Endothelial cell of umbilical vein (primary cell): ENCODE results near the gene PDX1. TPM values are rescaled to one million over a fixed set of nuclear protein-coding genes. Genes with fewer than 3 reads are reported as not detected.

Experiments used
- BruUV-seq: library from RNA; stranded (reverse); fragments of 400-500 nt; replicated peaks from 2 replicates; lab custom pipeline; 2021; lab: Mats Ljungman, UMichigan
- CTCF ChIA-PET: fragments of 300-600, 350-600 bp; sonication (Branson Sonifier 250); formaldehyde crosslinking; loops from one replicate; lab custom pipeline; 2021; ENCODE audit warnings: antibody characterized with exemption, inconsistent platforms; lab: Charles Lee
- POLR2A ChIA-PET: fragments of 300-600, 350-600 bp; sonication (Branson Sonifier 250); formaldehyde crosslinking; loops from one replicate; lab custom pipeline; 2021; ENCODE audit warnings: antibody characterized with exemption, inconsistent platforms; lab: Charles Lee
- DNase-seq: peaks from one replicate; pipeline ENCODE4 v3.0.0-alpha.2; 2011; ENCODE audit warnings: low read depth, low spot score
- FAIRE-seq: peaks from 2 replicates; lab custom pipeline; 2011; peaks lifted over from hg19 to GRCh38; lab: Jason Lieb, UNC
- H2AFZ ChIP-seq: 2 replicates; pipeline ENCODE4 v1.6.0; 2012; ENCODE audit warnings: low read depth, low read length, control low read depth, inconsistent platforms
- H3K27ac ChIP-seq: 2 replicates; pipeline ENCODE4 v1.5.1; 2011; ENCODE audit warnings: low read depth, mild to moderate bottlenecking, control low read depth, low read length, moderate library complexity; ENCODE audit not compliant: insufficient read depth
- H3K27me3 ChIP-seq, 2 experiments: 2 replicates each; pipeline versions ENCODE4 v1.6.0 to v1.6.1; 2011; ENCODE audit warnings: low read length in 2 of 2, mixed read lengths in 1 of 2; ENCODE audit not compliant: control insufficient read depth in 2 of 2, insufficient read depth in 2 of 2
- H3K36me3 ChIP-seq, 2 experiments: 2 replicates in 1 of 2; 3 replicates in 1 of 2; pipeline ENCODE4 v1.5.1; 2011; ENCODE audit warnings: low read length in 2 of 2, mild to moderate bottlenecking in 1 of 2, moderate library complexity in 1 of 2; ENCODE audit not compliant: control insufficient read depth in 2 of 2, insufficient read depth in 2 of 2; ENCODE audit errors: extremely low read depth in 1 of 2
- H3K4me1 ChIP-seq: 3 replicates; pipeline ENCODE4 v1.5.1; 2011; ENCODE audit warnings: mild to moderate bottlenecking, low read length; ENCODE audit not compliant: control insufficient read depth, insufficient read depth; ENCODE audit errors: extremely low read depth
- H3K4me2 ChIP-seq: 2 replicates; pipeline ENCODE4 v1.6.1; 2011; ENCODE audit warnings: low read length, control low read depth, mixed read lengths; ENCODE audit not compliant: insufficient read depth
- H3K4me3 ChIP-seq, 3 experiments: fragments of 200-600 bp in 1 of 3; sonication (generic), shearing (Covaris generic) in 1 of 3; replicated peaks in 1 of 3; 2 replicates each; pipeline ENCODE4 v1.5.1; 2011 to 2016; ENCODE audit warnings: control low read depth in 3 of 3, low read length in 3 of 3, mild to moderate bottlenecking in 2 of 3, inconsistent platforms in 1 of 3, low read depth in 1 of 3, moderate library complexity in 1 of 3; ENCODE audit not compliant: insufficient read depth in 1 of 3
- H3K79me2 ChIP-seq: 2 replicates; pipeline ENCODE4 v1.6.0; 2012; ENCODE audit warnings: low read length, inconsistent platforms; ENCODE audit not compliant: control insufficient read depth, insufficient read depth
- H3K9ac ChIP-seq: replicated peaks from 2 replicates; pipeline ENCODE3; 2011; ENCODE audit warnings: low read length, control low read depth; ENCODE audit not compliant: insufficient read depth; ENCODE audit errors: extremely low read depth
- H3K9me1 ChIP-seq: replicated peaks from 3 replicates; pipeline ENCODE4 v1.6.0; 2011; ENCODE audit warnings: mild to moderate bottlenecking, low read length; ENCODE audit not compliant: control insufficient read depth, insufficient read depth; ENCODE audit errors: extremely low read depth
- H3K9me3 ChIP-seq: replicated peaks from 2 replicates; pipeline ENCODE4 v1.5.1; 2012; ENCODE audit warnings: low read length, inconsistent platforms; ENCODE audit not compliant: control insufficient read depth, insufficient read depth
- H4K20me1 ChIP-seq: replicated peaks from 2 replicates; pipeline ENCODE3; 2011; ENCODE audit warnings: mild to moderate bottlenecking, low read length; ENCODE audit not compliant: control insufficient read depth, insufficient read depth; ENCODE audit errors: extremely low read depth
- EZH2 ChIP-seq: IDR thresholded peaks from 2 replicates; pipeline ENCODE4 v1.6.1; 2012; ENCODE audit warnings: borderline replicate concordance, low read depth, mild to moderate bottlenecking, moderate library complexity, low read length, inconsistent platforms; ENCODE audit not compliant: severe bottlenecking
- FOS ChIP-seq: IDR thresholded peaks from 2 replicates; pipeline ENCODE4 v1.6.1; 2011; ENCODE audit warnings: mild to moderate bottlenecking, low read length, moderate library complexity, borderline replicate concordance; ENCODE audit not compliant: insufficient read depth
- GATA2 ChIP-seq: IDR thresholded peaks from 2 replicates; pipeline ENCODE4 v1.7.0; 2011; ENCODE audit warnings: low read depth, mild to moderate bottlenecking, moderate library complexity, mixed read lengths, low read length; ENCODE audit not compliant: insufficient read length, insufficient read depth
- JUN ChIP-seq: IDR thresholded peaks from 2 replicates; pipeline ENCODE4 v1.6.1; 2011; ENCODE audit warnings: borderline replicate concordance, low read depth; ENCODE audit not compliant: insufficient read length, insufficient read depth
- MYC ChIP-seq: IDR thresholded peaks from one replicate; pipeline ENCODE4 v1.6.1; 2011; ENCODE audit warnings: mild to moderate bottlenecking, low read depth, low read length
- POLR2A ChIP-seq: IDR thresholded peaks from 2 replicates; pipeline ENCODE4 v1.6.1; 2012; ENCODE audit warnings: low read depth, mild to moderate bottlenecking, control low read depth, low read length
- POLR2AphosphoS5 ChIP-seq: IDR thresholded peaks from 2 replicates; pipeline ENCODE4 v1.6.1; 2012; ENCODE audit warnings: low read depth, mild to moderate bottlenecking, control low read depth, low read length, moderate library complexity; ENCODE audit not compliant: insufficient read depth
- dilution Hi-C: fragments of 300-500 bp; cut with MboI; formaldehyde crosslinking; loops from one replicate; pipeline ENCODE4 v1.15.0; 2019; ENCODE audit warnings: low sequenced_read_pairs; ENCODE audit not compliant: extremely low pct_ligation_motif_present
- intact Hi-C: fragments of 100-400 bp; cut with micrococcal nuclease; formaldehyde crosslinking; loops from one replicate; pipeline ENCODE4 v1.10.0; 2022
- polyA plus RNA-seq, 4 experiments: library from polyadenylated mRNA; depleted of rRNA in 3 of 4; stranded (reverse) in 3 of 4; unstranded in 1 of 4; fragments of >200 nt; gene quantifications; 2 replicates each; pipeline versions ENCODE4 v1.2.1 to v1.2.3, GENCODE V29; 2011 to 2012; ENCODE audit warnings: missing spikeins in 1 of 4
- total RNA-seq: library from RNA; stranded (reverse); gene quantifications from 2 replicates; pipeline ENCODE4 v1.2.3, GENCODE V29; 2021
- TF ChIP-seq, protein P1 (sequence below), 2 donors: IDR thresholded peaks; 1 replicate in 1 of 2; 2 replicates in 1 of 2; pipeline ENCODE4 v1.5.1; 2011; ENCODE audit warnings: low read length in 2 of 2, mild to moderate bottlenecking in 2 of 2, moderate library complexity in 2 of 2, control low read depth in 1 of 2, inconsistent platforms in 1 of 2, low read depth in 1 of 2; ENCODE audit not compliant: insufficient read depth in 1 of 2; ENCODE audit errors: extremely low read depth in 1 of 2
- TF ChIP-seq, protein P2 (sequence below): IDR thresholded peaks from 2 replicates; pipeline ENCODE4 v1.6.1; 2011; ENCODE audit not compliant: insufficient read depth, insufficient read length

The PDX1 gene
- total and polyA plus RNA-seq, 2 donors (not counting 3 experiments of a cell fraction or from before 2014, with no cell fraction given): not detected

DNA sequence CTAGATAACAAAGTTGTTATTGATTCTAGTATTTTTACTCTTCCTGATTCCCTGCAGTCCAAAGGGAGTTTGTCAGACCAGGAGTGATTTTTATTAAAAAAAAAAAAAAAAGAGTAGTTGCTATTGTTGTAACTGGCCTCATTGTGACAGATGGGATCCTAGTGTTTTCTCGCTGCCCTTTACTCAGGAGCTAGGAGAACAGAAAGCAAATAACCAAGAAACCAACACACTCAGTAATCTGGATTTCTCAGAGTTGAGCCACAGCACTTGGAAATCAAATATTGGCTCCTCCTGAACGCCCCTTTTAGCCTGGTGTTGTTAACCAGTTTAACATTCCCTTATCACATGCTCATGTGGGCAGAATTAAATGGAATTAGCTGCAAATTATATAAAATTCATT, 8.3 kb upstream of the PDX1 start:
- Histone ChIP-seq H3K4me1 (peaks cover 5% of the 10 kb centered on the region), H3K9ac (no peak overlapping the region), H3K9me3 (no peaks in the 10 kb centered on the region), H3K79me2 (no peaks in the 10 kb centered on the region), H3K27me3 (peaks cover 22 to 28% of the 10 kb centered on the region in 2 experiments), H3K4me2 (no peak overlapping the region), H4K20me1 (no peaks in the 10 kb centered on the region), H3K9me1 (no peaks in the 10 kb centered on the region), H3K4me3 (no peak overlapping the region), H3K27ac (no peak overlapping the region), H3K36me3 (no peaks in the 10 kb centered on the region), H2AFZ (no peak overlapping the region)
- POLR2A ChIA-PET: no interaction called here
- TF ChIP-seq, protein P1, sequence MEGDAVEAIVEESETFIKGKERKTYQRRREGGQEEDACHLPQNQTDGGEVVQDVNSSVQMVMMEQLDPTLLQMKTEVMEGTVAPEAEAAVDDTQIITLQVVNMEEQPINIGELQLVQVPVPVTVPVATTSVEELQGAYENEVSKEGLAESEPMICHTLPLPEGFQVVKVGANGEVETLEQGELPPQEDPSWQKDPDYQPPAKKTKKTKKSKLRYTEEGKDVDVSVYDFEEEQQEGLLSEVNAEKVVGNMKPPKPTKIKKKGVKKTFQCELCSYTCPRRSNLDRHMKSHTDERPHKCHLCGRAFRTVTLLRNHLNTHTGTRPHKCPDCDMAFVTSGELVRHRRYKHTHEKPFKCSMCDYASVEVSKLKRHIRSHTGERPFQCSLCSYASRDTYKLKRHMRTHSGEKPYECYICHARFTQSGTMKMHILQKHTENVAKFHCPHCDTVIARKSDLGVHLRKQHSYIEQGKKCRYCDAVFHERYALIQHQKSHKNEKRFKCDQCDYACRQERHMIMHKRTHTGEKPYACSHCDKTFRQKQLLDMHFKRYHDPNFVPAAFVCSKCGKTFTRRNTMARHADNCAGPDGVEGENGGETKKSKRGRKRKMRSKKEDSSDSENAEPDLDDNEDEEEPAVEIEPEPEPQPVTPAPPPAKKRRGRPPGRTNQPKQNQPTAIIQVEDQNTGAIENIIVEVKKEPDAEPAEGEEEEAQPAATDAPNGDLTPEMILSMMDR (IDR thresholded peaks at IDR 0.05; ENCODE audit: extremely low read depth in 1 of 2, insufficient read depth in 1 of 2, low read depth in 1 of 2, low read length in 2 of 2): no peak
- no TSS peak for BruUV-seq
- no peak for FAIRE-seq
- dilution Hi-C loops: no loop called here
- DNase-seq: no peak
- intact Hi-C loops: no loop called here
- CTCF ChIA-PET: interaction anchor here (0.7 kb wide), 1 partner anchor 47 kb away, joined by 3 read pairs; no protein-coding TSS in a partner anchor

DNA sequence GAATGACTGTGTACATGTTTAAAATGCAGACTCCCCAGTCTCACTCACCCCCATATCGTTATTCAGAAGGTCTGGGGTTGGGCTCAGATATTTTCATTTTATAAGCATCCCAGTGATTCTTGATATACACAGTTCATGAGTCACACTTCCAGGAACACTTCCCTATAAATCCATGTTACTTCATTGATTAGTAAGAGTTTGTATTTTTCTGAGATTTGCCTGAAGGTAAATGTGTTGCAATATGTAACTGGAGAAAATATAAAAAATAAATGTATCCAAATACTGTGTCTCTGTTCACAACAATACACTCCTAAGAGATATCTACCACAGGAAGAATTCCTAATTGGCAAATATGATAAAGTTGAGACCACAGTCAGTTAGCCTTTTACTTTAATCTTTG, 6.6 kb upstream of the PDX1 start:
- H3K9me3 ChIP-seq: no peaks in the 10 kb centered on the region
- H4K20me1 ChIP-seq: no peaks in the 10 kb centered on the region
- peaks cover 32 to 44% of the 10 kb centered on the region in 2 experiments for H3K27me3 ChIP-seq
- H3K9me1 ChIP-seq: no peaks in the 10 kb centered on the region
- no peak overlapping the region for H3K4me2 ChIP-seq
- H2AFZ ChIP-seq: no peak overlapping the region
- peaks cover 5% of the 10 kb centered on the region for H3K4me1 ChIP-seq
- FAIRE-seq: no peak
- H3K79me2 ChIP-seq: no peaks in the 10 kb centered on the region
- no peak overlapping the region for H3K27ac ChIP-seq
- no peak overlapping the region for H3K4me3 ChIP-seq
- BruUV-seq: no TSS peak
- POLR2A ChIA-PET: no interaction called here
- TF ChIP-seq POLR2A (no peak), JUN (no peak), GATA2 (no peak), MYC (no peak), POLR2AphosphoS5 (no peak), EZH2 (no peak), FOS (no peak)
- TF ChIP-seq, protein P2, sequence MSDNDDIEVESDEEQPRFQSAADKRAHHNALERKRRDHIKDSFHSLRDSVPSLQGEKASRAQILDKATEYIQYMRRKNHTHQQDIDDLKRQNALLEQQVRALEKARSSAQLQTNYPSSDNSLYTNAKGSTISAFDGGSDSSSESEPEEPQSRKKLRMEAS: no peak
- TF ChIP-seq, protein P1 (IDR thresholded peaks at IDR 0.05; ENCODE audit: extremely low read depth in 1 of 2, insufficient read depth in 1 of 2, low read depth in 1 of 2, low read length in 2 of 2): no peak
- CTCF ChIA-PET: no interaction called here
- H3K36me3 ChIP-seq: no peaks in the 10 kb centered on the region
- H3K9ac ChIP-seq: no peak overlapping the region
- intact Hi-C loops: no loop called here
- DNase-seq: no peak
- dilution Hi-C loops: no loop called here
